ENCODE results near the gene COL9A2. TPM values are rescaled to one million over a fixed set of nuclear protein-coding genes. Genes with fewer than 3 reads are reported as not detected.

Gene COL9A2
- total and polyA plus RNA-seq, 2 donors = 3.4 to 39.1 TPM

DNA sequence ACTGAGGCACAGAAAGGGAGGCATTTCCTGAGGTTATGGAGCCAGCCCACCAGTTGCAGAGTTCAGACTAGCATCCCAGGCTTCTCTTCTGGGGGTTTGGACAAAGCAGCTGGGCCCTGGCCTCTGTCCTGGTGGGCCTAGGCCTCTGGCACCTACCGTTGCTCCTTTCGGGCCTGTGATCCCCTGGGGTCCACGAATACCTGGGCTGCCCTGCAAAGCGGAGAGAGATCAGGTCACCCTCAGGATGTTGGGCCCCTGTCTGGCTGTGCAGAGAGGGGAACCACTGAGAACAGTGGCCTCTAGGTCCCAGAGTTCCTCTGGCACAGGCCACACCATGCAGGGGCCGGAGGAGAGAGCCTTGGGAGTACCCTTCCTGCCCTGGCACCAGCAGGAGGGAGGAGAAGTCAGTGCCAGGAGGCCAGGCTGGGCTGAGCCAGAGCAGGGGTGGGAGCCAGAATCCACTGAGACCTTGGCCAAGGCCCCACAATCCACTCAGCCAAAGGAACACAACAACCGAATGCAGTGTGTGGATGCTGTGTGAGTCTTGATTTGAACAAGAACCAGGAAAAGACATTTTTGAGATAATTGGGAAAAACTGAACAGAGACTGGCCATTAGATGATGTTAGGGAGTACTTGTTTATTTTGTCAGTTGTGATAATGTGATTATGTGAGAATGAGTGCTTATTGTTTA lies 8.9 kb downstream of the COL9A2 start:
- H3K27ac ChIP-seq (ENCODE audit: low read depth in 1 of 2, low read length in 1 of 2) = no peak overlapping the region
- no peaks in the 10 kb centered on the region for H3K27me3 ChIP-seq (ENCODE audit: control insufficient read depth in 2 of 2, insufficient read depth in 1 of 2, low read length in 1 of 2)
- peaks cover 0 to 6% of the 10 kb centered on the region in 2 donors for H3K4me1 ChIP-seq (ENCODE audit: control insufficient read depth in 2 of 2, insufficient read depth in 2 of 2, low read length in 2 of 2)
- WGBS = 97% methylated on average over 6 of the region's 6 CpGs
- H3K9me3 ChIP-seq (ENCODE audit: control insufficient read depth in 2 of 2, insufficient read depth in 1 of 2, low read length in 1 of 2) = no peaks in the 10 kb centered on the region
- H3K36me3 ChIP-seq (ENCODE audit: control insufficient read depth in 2 of 2, insufficient read depth in 2 of 2, low read length in 1 of 2) = no peaks in the 10 kb centered on the region
- DNase-seq (ENCODE audit: low read depth in 6 of 9, low spot score in 9 of 9) = no peak
- no peak overlapping the region for H3K4me3 ChIP-seq (ENCODE audit: low read length in 2 of 2)

GRCh38 chr1:40307186-40307585 lies 9.9 kb downstream of the COL9A2 start:
- no peaks in the 10 kb centered on the region for H3K36me3 ChIP-seq (ENCODE audit: control insufficient read depth in 2 of 2, insufficient read depth in 2 of 2, low read length in 1 of 2)
- H3K4me1 ChIP-seq (ENCODE audit: control insufficient read depth in 2 of 2, insufficient read depth in 2 of 2, low read length in 2 of 2) = no peaks in the 10 kb centered on the region
- no peaks in the 10 kb centered on the region for H3K9me3 ChIP-seq (ENCODE audit: control insufficient read depth in 2 of 2, insufficient read depth in 1 of 2, low read length in 1 of 2)
- 98% methylated on average over 6 of the region's 6 CpGs for WGBS
- no peak overlapping the region for H3K27ac ChIP-seq (ENCODE audit: low read depth in 1 of 2, low read length in 1 of 2)
- no peaks in the 10 kb centered on the region for H3K27me3 ChIP-seq (ENCODE audit: control insufficient read depth in 2 of 2, insufficient read depth in 1 of 2, low read length in 1 of 2)
- no peak for DNase-seq (ENCODE audit: low read depth in 6 of 9, low spot score in 9 of 9)
- H3K4me3 ChIP-seq (ENCODE audit: low read length in 2 of 2) = no peak overlapping the region

DNA sequence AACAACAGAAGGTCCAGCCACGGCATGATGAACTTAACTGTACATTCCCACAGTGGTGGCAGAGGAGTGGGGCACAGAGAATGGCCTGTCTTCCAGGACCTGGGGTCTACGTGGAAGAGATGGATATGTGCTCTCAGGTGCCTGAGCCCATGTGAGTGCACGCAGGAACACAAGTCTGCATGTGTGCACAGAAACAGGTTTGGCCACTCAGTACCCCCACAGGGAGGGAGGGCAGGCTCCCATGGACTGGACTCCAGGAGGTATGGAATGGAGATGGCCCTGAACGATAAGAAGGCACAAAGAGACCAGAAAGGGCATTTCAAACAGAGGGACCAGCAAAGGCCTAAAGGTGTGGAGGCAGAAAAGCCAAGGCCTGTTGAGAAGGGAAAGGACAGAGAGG lies 10.8 kb downstream of the COL9A2 start:
- WGBS = 96% methylated on average over 4 of the region's 4 CpGs
- Histone ChIP-seq H3K27ac (ENCODE audit: low read depth in 1 of 2, low read length in 1 of 2) (no peak overlapping the region), H3K4me3 (ENCODE audit: low read length in 2 of 2) (no peak overlapping the region), H3K27me3 (ENCODE audit: control insufficient read depth in 2 of 2, insufficient read depth in 1 of 2, low read length in 1 of 2) (no peaks in the 10 kb centered on the region), H3K9me3 (ENCODE audit: control insufficient read depth in 2 of 2, insufficient read depth in 1 of 2, low read length in 1 of 2) (no peaks in the 10 kb centered on the region), H3K36me3 (ENCODE audit: control insufficient read depth in 2 of 2, insufficient read depth in 2 of 2, low read length in 1 of 2) (no peaks in the 10 kb centered on the region), H3K4me1 (ENCODE audit: control insufficient read depth in 2 of 2, insufficient read depth in 2 of 2, low read length in 2 of 2) (no peaks in the 10 kb centered on the region)
- no peak for DNase-seq (ENCODE audit: low read depth in 6 of 9, low spot score in 9 of 9)

GRCh38 chr1:40305871-40306270 lies 11.2 kb downstream of the COL9A2 start:
- no peaks in the 10 kb centered on the region for H3K4me1 ChIP-seq (ENCODE audit: control insufficient read depth in 2 of 2, insufficient read depth in 2 of 2, low read length in 2 of 2)
- no peaks in the 10 kb centered on the region for H3K27me3 ChIP-seq (ENCODE audit: control insufficient read depth in 2 of 2, insufficient read depth in 1 of 2, low read length in 1 of 2)
- H3K36me3 ChIP-seq (ENCODE audit: control insufficient read depth in 2 of 2, insufficient read depth in 2 of 2, low read length in 1 of 2) = no peaks in the 10 kb centered on the region
- H3K27ac ChIP-seq (ENCODE audit: low read depth in 1 of 2, low read length in 1 of 2) = no peak overlapping the region
- H3K4me3 ChIP-seq (ENCODE audit: low read length in 2 of 2) = no peak overlapping the region
- no peak for DNase-seq (ENCODE audit: low read depth in 6 of 9, low spot score in 9 of 9)
- H3K9me3 ChIP-seq (ENCODE audit: control insufficient read depth in 2 of 2, insufficient read depth in 1 of 2, low read length in 1 of 2) = no peaks in the 10 kb centered on the region
- 97% methylated on average over 2 of the region's 2 CpGs for WGBS

DNA sequence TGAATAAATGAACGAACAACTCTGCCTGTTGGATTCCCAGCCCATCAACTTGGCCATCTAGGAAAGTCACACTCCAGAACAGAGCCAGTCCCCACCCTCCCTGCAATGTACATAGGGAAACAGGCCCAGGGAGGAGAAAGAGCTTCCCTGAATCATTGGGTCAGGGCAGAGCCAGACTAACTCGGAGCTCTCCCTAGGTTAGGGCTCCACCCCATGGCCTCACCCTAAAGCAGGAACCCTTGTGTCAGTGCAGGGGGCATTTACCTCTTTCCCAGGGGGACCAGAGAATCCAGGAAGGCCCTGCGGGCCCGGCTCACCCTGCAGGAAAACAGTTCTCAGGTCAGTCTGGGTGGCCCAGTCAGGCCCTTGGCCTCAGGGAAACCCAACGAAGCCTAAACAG lies 11.6 kb downstream of the COL9A2 start:
- Histone ChIP-seq H3K4me3 (ENCODE audit: low read length in 2 of 2) (no peak overlapping the region), H3K36me3 (ENCODE audit: control insufficient read depth in 2 of 2, insufficient read depth in 2 of 2, low read length in 1 of 2) (no peaks in the 10 kb centered on the region), H3K9me3 (ENCODE audit: control insufficient read depth in 2 of 2, insufficient read depth in 1 of 2, low read length in 1 of 2) (no peaks in the 10 kb centered on the region), H3K27me3 (ENCODE audit: control insufficient read depth in 2 of 2, insufficient read depth in 1 of 2, low read length in 1 of 2) (no peaks in the 10 kb centered on the region), H3K27ac (ENCODE audit: low read depth in 1 of 2, low read length in 1 of 2) (no peak overlapping the region), H3K4me1 (ENCODE audit: control insufficient read depth in 2 of 2, insufficient read depth in 2 of 2, low read length in 2 of 2) (no peaks in the 10 kb centered on the region)
- no peak for DNase-seq (ENCODE audit: low read depth in 6 of 9, low spot score in 9 of 9)
- 96% methylated on average over 5 of the region's 5 CpGs for WGBS

DNA sequence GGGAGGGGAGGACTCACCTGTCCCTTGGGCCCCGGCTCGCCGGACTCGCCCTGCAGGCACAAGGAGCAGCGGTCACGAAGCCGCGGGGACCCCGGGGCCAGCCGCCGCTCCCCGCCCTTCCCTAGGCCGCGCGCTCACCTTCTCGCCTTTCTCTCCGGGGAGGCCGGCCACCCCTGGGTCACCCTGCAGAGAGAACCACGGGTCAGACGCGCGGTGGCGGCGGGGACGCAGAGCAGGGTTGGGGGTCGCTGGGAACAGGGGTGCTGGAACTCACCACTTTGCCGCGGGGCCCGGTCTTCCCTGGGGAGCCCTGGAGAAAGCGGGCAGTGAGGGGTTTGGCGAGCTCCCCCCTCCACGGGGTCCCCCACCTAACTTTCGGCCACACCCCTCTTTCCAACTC lies 13.3 kb downstream of the COL9A2 start:
- WGBS = 94% methylated on average over 33 of the region's 33 CpGs
- no peaks in the 10 kb centered on the region for H3K36me3 ChIP-seq (ENCODE audit: control insufficient read depth in 2 of 2, insufficient read depth in 2 of 2, low read length in 1 of 2)
- no peaks in the 10 kb centered on the region for H3K9me3 ChIP-seq (ENCODE audit: control insufficient read depth in 2 of 2, insufficient read depth in 1 of 2, low read length in 1 of 2)
- no peak for DNase-seq (ENCODE audit: low read depth in 6 of 9, low spot score in 9 of 9)
- H3K4me3 ChIP-seq (ENCODE audit: low read length in 2 of 2) = no peak overlapping the region
- H3K4me1 ChIP-seq (ENCODE audit: control insufficient read depth in 2 of 2, insufficient read depth in 2 of 2, low read length in 2 of 2) = no peaks in the 10 kb centered on the region
- no peak overlapping the region for H3K27ac ChIP-seq (ENCODE audit: low read depth in 1 of 2, low read length in 1 of 2)
- no peaks in the 10 kb centered on the region for H3K27me3 ChIP-seq (ENCODE audit: control insufficient read depth in 2 of 2, insufficient read depth in 1 of 2, low read length in 1 of 2)

- no peak for DNase-seq (ENCODE audit: low read depth in 6 of 9, low spot score in 9 of 9)
- Histone ChIP-seq H3K27ac (ENCODE audit: low read depth in 1 of 2, low read length in 1 of 2) (no peak overlapping the region), H3K36me3 (ENCODE audit: control insufficient read depth in 2 of 2, insufficient read depth in 2 of 2, low read length in 1 of 2) (no peaks in the 10 kb centered on the region), H3K27me3 (ENCODE audit: control insufficient read depth in 2 of 2, insufficient read depth in 1 of 2, low read length in 1 of 2) (no peaks in the 10 kb centered on the region), H3K4me3 (ENCODE audit: low read length in 2 of 2) (no peak overlapping the region), H3K9me3 (ENCODE audit: control insufficient read depth in 2 of 2, insufficient read depth in 1 of 2, low read length in 1 of 2) (no peaks in the 10 kb centered on the region), H3K4me1 (ENCODE audit: control insufficient read depth in 2 of 2, insufficient read depth in 2 of 2, low read length in 2 of 2) (no peaks in the 10 kb centered on the region)
- WGBS = 97% methylated on average over 38 of the region's 38 CpGs
These were observed 13.9 kb downstream of the COL9A2 start for GRCh38 chr1:40303051-40303771.

- Histone ChIP-seq H3K36me3 (ENCODE audit: control insufficient read depth in 2 of 2, insufficient read depth in 2 of 2, low read length in 1 of 2) (no peaks in the 10 kb centered on the region), H3K4me3 (ENCODE audit: low read length in 2 of 2) (no peak overlapping the region), H3K27ac (ENCODE audit: low read depth in 1 of 2, low read length in 1 of 2) (no peak overlapping the region), H3K27me3 (ENCODE audit: control insufficient read depth in 2 of 2, insufficient read depth in 1 of 2, low read length in 1 of 2) (no peaks in the 10 kb centered on the region), H3K9me3 (ENCODE audit: control insufficient read depth in 2 of 2, insufficient read depth in 1 of 2, low read length in 1 of 2) (no peaks in the 10 kb centered on the region), H3K4me1 (ENCODE audit: control insufficient read depth in 2 of 2, insufficient read depth in 2 of 2, low read length in 2 of 2) (no peaks in the 10 kb centered on the region)
- no peak for DNase-seq (ENCODE audit: low read depth in 6 of 9, low spot score in 9 of 9)
- 96% methylated on average over 13 of the region's 13 CpGs for whole genome bisulfite sequencing
These were observed 14.6 kb downstream of the COL9A2 start for GRCh38 chr1:40302475-40302874.

GRCh38 chr1:40301541-40302299 lies 15.4 kb downstream of the COL9A2 start:
- Histone ChIP-seq H3K27ac (ENCODE audit: low read depth in 1 of 2, low read length in 1 of 2) (no peak overlapping the region), H3K9me3 (ENCODE audit: control insufficient read depth in 2 of 2, insufficient read depth in 1 of 2, low read length in 1 of 2) (no peaks in the 10 kb centered on the region), H3K27me3 (ENCODE audit: control insufficient read depth in 2 of 2, insufficient read depth in 1 of 2, low read length in 1 of 2) (no peaks in the 10 kb centered on the region), H3K4me1 (ENCODE audit: control insufficient read depth in 2 of 2, insufficient read depth in 2 of 2, low read length in 2 of 2) (no peaks in the 10 kb centered on the region), H3K4me3 (ENCODE audit: low read length in 2 of 2) (no peak overlapping the region), H3K36me3 (ENCODE audit: control insufficient read depth in 2 of 2, insufficient read depth in 2 of 2, low read length in 1 of 2) (no peaks in the 10 kb centered on the region)
- no peak for DNase-seq (ENCODE audit: low read depth in 6 of 9, low spot score in 9 of 9)
- WGBS = 98% methylated on average over 12 of the region's 12 CpGs

All from thymus (tissue), 11 donors.